ENCODE results near the gene TSTD2.
A peak's percentile ranks its signal among the peaks of the same experiment; 100 is the strongest.
"Not testable (repeated sequence)": the region's sequence is repeated elsewhere in the genome, so short reads cannot be mapped to it uniquely, and the experiment has no call there.

The TSTD2 gene

DNA sequence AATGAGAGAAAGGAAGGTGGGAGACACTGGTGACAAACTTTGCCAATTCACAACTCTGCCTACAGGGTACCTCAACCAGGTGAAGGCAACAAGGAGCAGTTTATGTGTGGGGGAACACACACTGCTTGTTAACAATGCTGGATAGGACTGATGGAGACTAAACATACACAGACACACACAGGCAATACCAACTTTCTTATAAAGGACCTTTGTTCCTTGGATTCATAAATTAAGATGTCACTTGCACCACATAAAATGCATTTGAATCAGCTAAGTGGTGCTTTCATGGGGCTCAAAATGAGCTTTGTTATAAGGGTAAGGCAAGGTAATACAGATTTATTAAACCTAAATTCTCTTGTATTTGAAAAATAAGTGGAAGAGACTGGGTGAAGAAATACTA lies 4.0 kb downstream of the TSTD2 start:
- no peak for DNase-seq

DNA sequence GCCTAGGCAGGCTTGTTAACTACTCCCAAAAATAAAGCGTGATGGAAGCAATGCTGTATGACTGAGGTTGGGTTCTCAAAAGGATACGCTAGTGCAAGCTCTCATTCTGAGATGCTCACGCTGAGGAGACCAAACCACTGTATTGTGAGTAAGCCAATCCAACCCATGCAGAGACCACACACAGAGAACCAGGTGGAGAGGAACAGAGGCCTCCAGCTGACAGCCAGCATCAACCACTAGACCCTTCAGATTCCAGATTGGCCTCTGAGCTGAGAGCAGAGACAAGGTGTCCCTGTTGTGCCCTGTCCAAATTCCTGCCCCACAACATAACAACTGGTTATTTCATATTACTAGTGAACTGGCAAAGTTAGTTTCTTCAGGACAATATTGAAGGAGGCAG lies 4.5 kb downstream of the TSTD2 start:
- no peak for DNase-seq

DNA sequence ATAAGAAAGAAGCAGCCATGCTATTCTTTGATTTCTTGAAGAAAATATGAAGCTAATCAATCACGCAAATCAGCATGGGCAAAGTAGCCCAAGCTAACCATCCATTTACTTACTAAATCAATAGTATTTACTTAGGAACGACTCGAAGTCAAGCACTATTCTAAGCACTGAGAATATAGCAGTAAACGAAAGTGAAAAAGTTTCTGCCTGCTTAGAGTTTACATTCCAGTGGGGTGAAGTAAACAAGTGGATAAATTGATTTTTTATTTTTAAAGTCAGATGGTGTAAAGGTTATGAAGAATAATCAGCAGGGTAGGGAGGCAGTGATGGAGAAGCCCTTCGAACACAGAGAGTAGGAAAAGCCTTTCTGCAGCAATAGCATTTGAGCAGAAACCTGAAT lies 5.5 kb downstream of the TSTD2 start:
- no peak for DNase-seq

DNA sequence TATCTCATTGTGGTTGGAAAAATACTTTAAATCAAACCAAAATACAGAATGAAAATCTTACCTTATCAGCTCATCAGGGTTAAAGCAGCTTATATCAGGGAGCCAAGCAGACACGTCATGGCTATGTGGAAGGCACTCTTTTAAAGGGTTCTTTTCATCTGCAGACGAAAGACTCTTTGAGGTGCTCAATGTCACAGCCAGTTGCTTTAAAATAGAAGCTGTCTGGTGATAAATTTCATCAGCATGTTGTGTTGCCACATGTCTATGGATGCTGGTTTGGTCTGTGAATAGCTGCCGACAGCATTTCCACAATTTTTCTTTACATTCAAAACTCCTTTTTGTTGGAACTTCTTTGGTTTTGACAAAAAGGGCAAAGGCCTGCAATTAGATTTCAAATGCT lies 7.5 kb downstream of the TSTD2 start:
- no peak for DNase-seq

DNA sequence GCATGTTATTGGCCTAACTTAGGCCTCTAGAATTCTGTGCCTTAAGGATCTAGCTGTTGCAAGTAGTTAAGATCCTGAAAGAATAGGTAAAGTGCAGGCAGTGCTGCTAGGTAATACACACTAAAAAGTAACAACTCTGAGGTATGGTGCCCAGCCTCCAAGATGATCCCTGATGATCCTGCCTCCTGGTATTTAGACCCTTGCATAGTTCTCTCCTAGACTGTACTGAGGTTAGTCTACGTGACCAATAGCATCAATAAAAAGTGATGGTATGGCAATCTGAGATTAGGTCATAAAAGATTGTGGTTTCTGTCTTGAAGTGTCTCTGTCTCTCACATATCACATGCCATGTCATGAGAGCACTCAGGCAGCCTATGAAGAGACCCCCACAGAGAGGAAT lies 9.2 kb downstream of the TSTD2 start:
- DNase-seq: no peak

DNA sequence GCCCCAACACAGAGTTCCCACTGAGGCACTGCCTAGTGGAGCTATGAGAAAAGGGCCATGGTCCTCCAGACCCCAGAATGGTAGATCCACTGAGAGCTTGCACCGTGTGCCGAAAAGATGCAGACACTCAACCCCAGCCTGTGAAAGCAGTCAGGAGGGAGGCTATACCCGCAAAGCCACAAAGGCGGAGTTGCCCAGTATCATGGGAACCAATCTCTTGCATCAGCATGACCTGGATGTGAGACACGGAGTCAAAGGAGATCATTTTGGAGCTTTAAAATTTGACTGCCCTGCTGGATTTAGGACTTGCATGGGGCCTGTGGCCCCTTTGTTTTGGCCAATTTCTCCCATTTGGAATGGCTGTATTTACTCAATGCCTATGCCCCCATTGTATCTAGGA lies 10.7 kb downstream of the TSTD2 start:
- DNase-seq: not testable (repeated sequence)

DNA sequence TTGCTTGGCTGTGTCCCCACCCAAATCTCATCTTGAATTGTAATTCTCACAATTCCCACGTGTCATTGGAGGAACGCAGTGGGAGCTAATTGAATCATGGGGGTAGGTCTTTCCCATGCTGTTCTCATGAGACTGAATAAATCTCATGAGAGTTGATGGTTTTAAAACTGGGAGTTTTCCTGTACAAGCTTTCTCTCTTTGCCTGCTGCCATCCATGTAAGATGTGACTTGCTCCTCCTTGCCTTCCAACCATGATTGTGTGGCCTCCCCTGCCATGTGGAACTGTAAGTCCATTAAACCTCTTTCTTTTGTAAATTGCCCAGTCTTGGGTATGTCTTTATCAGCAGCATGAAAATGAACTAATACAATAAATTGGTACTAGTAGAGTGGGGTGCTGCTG lies 13.1 kb downstream of the TSTD2 start:
- DNase-seq: not testable (repeated sequence)

DNA sequence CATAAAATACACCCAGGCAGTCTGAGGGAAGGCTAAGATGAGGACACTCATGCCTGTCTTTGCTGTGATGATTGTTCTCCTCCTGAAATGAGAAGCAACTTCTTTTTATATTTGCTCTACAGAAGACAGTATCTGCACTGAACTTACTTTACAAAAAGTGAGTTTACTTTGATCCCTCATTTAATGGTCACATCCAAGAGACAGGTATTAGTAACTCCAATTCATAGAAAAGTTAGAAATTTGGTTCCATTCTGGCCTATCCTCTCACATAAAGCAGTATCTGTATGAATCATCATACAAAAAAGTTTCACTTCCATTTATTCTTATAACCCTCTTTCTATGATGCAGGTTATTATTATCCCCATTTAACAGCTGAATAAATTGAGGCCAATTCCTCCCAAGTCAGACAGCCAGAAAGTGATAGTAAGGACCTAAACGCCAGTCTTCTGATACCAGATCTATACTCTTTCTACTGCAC lies 15.2 kb downstream of the TSTD2 start:
- no peak for DNase-seq

DNA sequence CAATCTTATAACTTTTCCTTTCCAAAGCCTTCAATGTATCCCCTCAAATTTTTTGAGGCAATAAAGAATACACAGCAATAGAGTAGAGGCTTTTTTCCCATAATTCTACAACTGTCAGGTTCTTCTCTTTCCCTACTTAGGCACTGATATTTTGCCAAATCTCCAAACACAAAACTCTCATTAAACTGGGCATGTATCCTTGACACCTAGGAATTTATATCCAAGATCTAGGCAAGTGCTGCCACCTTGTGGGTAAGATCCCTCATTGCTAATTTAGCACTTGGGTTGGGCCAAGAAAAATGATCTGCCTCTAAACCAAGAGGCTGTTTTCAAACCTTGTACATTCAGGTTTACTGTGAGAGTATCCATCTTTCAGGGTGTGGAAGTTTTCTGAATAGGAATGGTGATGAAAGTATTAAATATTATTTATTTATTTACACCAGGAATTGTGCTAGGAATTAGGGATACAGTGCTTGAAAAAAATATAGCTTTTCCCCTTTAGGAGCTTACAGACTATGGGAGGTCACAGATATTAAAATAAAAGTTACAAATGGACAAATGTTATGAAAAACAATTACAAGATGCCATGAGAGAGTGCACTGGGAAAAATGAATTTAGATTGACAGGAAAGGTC lies 17.6 kb downstream of the TSTD2 start:
- DNase-seq: peak; percentile 26

DNA sequence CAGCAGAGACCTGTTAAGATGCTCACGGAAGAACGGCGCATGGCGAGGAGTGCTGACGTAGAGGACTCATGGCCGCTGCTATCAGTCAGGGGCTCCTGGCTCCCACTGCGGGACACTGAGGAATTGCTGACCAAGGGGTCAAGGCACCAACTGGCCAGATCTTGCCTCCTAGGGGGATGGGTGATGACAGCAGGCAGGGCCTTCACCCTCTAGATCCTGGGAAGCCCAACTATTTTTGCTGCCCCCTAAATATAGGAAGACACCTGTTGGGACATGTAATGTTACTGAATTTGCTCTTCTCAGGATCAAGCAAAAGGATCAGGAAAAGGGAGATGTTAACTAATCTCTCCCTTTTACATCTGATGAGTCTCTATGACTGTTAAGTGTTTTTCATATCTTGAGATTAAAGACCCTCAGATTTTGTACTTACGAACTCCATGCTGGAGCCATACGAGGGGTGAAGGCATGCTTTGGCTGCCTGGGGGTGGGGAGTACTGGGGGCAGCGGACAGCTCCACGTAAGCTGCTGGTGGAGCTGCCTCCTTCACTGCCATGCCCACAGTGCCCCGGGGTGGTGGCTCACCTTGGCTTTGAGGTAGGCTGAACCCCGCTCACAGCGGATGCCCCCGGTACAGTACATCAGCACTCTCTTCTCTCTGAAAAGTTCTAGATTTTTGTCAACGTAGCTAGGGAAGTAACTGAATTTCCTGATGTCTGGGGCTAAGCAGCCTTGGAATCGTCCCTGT lies 28.1 kb downstream of the TSTD2 start:
- DNase-seq: no peak

DNA sequence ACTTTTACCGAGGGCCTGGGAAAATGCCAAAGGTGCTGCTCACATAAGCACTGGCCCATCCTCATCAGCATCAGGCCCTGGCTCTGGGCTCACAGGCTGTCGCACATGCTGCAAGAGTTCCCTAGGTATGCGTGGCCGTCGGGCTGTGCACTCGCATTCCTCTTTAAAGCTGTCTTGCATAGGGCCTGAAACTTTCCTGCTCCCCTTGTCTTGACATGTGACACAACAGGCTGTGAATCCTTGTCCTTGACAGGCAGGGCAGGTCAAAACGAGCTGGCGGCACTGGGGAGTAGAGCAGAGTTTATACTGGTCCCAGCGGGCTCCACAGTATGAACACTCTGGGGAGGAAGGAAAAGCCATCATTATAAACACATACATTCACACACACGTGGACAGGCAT lies 30.7 kb downstream of the TSTD2 start:
- no peak for DNase-seq

DNA sequence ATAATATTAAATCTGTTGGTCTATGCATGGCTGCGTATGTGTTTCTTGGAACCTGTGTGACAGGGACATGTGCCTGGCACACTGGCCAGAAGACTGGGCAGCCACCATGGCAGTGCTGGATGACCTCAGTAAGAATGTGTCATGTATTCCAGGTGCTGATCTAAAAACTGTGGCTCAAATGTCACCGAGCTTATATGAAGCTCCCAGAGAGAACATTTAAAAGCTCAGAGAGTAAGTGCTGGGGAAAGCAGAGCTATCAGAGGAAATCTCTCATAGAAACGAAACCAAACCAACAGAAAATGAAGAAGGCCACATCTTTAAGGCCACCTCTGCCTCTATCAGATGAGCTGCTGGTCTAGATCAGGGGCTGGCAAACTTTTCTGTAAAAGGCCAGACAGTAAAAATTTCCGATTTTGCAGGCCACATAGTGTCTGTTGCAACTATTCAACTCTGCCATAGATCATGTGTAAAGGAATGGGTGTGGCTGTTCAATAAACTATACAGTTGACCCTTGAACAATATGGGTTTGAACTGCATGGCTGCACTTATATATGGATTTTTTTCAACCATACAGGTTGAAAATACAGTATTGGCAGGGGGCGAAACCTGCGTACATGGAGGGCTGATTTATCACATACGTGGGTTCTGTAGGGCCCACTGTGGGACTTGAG lies 31.8 kb downstream of the TSTD2 start:
- DNase-seq: no peak

DNA sequence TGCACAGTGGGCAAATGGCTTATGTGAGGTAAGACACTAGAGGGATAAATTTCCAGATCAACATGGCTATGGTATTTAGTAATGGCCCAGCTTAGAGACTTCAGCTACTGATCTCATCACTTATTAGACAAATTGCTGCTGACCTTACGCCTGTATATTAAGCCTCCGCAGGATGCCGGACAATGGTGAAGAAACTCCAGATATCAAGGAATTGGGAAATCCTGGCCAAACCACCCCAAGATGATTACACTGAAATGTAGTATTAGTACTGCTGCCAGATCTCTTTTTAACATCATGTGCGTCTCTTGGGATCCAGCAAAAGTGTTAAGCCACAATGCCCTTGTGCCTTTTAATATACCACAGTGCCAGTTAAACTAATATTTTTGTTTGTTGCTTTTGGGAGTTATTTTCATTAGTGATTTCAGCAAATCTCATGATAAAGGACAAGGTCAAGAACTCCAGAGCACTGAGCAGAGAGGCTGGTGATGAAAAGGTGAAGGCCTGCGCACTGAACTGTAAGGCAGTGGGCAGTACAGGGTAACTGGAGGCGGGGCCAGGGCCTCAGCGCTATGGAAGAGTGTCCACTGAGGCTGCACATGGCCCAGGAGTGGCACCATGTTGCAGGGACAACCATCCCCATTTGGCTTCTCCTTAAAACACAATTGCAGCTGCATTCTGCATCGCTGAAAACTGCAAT lies 32.5 kb downstream of the TSTD2 start:
- DNase-seq: no peak

DNA sequence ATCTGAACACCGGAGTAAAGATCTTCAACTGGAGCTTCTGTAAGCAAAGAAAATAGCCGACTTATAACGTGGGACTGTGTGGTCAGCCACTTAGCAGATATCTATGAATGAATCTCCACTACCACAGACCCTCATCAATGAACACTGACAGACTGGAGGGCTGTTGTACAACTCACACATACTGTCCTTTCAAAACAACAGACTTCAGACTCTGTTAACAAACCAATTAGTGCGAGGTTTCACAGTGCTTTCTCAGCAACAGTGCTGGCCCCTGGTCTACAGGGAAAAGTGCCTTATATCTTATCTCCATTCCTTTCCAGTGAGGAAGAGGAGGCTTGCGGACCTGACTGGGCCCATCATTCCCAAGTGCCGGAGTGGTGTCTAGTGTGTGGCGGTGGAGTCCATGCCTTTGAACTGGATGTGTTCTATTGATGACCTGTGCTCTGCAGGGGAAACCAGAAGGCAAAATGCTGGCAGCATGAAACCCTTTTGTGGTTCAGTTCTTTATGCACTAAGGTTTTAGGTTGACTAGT lies 33.8 kb downstream of the TSTD2 start:
- no peak for DNase-seq

DNA sequence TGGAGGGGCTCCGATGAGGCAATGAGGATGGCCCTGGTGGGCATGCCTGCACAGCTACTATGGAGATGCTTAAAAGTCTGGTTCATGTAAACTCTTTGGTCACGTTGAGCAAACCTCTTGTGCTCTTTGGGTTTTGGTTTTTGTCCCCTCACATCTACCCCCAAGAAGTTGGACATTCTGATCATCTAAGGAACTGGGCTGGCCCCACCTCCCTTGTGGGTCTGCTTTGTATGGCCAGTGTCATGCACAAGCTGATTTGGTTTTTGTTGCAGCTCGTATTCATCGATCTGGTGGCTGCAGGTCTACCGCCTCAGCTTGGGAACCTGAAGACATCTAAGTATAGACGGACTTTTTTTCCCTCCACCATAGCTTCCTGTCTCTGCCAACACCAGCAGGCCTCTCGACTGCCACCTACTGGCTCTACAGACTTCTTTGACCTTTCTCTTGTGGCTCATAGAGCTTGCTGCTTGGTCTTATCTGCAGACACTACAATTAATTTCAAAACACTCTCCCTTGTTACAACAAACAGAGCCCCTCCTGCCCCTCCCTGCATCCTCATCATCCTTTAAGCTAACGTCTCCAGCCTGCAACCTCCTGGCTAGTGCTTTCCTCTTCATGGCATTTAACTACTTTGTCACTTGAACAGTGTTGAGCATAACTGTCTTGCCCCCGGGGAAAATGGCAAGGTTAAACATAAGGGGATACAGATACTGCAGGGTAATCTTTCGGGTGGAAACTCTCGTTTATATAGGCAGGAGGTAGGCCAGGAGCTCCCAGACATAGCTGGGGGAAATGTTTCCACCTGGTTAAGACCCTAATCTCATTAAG lies 34.5 kb downstream of the TSTD2 start:
- DNase-seq: peak; percentile 56

DNA sequence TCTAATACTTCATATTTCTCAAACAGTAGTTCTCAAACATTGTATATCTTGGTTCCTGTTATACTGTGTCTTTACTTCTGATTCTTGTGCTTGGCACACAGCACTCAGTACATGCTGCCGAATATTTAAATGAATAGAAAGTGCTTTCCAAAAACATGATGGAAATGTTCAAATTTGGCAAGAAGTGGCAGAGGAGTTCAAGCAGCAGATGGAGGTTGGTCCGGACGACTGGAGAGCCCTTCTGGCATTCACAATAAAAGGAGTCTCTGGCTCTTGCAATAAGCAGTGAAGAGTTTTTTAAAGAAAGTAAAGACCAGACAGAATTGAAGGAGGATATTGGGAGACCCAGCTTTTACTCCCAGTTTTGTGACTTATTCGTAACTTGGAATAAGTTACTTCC lies 36.3 kb downstream of the TSTD2 start:
- DNase-seq: no peak

DNA sequence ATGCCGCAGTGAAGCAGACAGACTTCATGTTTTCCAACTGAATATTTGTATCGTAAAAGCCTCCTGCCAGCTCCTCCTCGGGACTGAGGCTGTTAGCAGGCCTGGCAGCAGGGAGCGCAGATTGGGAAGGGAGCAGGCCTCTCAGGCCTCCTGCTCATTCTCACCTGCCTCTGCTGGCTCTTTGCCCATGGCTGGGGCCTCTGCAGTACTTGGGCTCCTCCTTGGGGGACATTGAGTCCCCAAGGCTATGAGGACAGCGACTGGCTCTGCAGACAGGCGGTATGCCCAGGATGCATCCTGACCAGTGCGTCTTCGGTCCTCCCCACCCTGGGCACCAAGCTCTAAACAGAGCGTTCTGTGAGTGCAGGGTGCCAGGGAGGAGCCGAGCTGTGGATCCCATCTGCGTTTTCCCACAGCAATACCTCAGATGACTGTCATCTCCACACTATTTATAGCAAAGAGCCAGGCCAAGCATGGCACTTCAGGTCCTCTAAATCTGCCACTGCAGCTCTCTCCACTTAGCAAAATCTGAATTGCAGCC lies 38.7 kb downstream of the TSTD2 start:
- peak; percentile 71 for DNase-seq

DNA sequence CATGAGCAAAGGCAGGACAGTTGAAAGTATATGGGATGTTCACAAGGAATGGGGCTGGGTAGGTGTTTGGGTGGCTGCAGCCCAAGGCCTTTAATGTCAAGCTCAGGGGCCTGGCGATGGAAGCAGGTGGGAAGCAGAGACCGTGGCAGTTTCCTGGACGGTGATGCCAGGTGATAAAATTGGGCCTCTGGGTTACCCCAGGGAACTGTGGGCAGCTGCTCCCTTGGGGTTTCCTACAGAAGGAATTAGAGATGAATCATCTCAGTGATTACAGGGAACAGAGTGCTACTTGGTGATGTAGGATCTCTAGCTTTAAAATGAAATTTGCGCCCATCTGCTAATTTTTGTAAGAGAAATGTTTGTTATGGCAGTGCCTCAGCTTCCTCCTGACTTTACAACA lies 39.2 kb downstream of the TSTD2 start:
- DNase-seq: peak; percentile 71

DNA sequence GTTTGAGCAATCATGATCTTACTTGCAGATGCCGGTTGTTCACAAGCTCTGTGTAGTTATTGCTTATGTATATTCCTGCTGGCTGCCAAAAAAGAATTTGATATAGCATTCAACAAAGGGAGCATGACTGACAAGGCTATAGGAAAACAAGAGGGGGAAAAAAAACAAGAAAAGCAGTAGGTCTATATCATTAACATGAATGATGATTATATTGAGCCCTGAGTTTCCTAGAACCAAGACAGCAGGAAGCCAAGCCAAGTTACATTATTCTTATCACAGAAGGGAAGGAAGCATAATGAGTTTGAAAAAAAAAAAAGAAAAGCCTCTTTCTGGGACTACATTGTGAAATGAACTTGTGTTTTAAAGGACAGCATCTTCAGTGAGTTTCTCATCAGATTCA lies 41.0 kb downstream of the TSTD2 start:
- DNase-seq: no peak

DNA sequence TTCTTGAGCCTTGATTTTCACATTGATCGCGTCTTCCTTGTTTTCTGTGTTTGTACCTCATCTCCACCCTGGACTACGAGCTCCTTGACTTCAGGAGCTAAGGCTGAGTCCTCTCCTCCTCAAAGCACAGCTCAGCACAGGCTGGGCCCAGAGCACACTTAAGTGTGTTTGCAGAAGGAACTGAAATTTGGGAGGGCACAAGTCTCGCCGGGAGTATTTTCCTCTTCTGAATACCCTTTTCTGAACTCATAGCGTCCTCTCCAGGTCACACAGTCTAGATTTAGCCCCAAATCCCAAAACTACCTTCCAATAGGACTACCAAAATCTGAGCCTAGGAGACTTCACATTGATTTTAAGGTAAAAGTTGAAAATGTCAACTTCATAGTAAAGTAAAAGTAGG lies 41.6 kb downstream of the TSTD2 start:
- DNase-seq: no peak

DNA sequence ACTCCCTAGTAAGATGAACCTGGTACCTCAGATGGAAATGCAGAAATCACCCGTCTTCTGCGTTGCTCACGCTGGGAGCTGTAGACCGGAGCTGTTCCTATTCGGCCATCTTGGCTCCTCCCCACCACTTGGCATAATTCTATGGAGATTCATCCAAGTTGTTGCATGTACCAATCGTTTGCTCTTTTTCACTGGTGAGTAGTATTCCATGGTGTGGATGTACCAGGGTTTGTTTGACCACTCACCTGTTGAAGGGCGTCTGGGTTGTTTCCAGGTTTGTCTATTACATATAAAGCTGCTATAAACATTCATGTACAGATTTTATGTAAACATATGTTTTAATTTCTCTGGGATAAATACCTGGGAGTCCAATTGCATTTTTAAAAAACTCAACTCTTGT lies 46.3 kb downstream of the TSTD2 start:
- not testable (repeated sequence) for DNase-seq

DNA sequence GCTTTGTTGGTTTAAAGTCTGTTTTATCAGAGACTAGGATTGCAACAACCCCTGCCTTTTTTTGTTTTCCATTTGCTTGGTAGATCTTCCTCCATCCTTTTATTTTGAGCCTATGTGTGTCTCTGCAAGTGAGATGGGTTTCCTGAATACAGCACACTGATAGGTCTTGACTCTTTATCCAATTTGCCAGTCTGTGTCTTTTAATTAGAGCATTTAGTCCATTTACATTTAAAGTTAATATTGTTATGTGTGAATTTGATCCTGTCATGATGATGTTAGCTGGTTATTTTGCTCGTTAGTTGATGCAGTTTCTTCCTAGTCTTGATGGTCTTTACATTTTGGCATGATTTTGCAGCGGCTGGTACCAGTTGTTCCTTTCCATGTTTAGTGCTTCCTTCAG lies 48.4 kb downstream of the TSTD2 start:
- DNase-seq: not testable (repeated sequence)
